ENCODE results near the gene BRAF.
"Not testable (repeated sequence)": the region's sequence is repeated elsewhere in the genome, so short reads cannot be mapped to it uniquely, and the experiment has no call there.

Gene BRAF

GRCh38 chr7:140676306-140676705 lies 248.4 kb downstream of the BRAF start:
- no peak for DNase-seq

- no peak for DNase-seq
Measured at GRCh38 chr7:140675726-140676125, 249.0 kb downstream of the BRAF start.

GRCh38 chr7:140674899-140675701 lies 249.6 kb downstream of the BRAF start:
- DNase-seq: no peak

- peak; percentile 76 for DNase-seq
Measured at GRCh38 chr7:140674356-140674800, 250.4 kb downstream of the BRAF start.

- DNase-seq: no peak
Measured at GRCh38 chr7:140673774-140674155, 251.0 kb downstream of the BRAF start.

- peak; percentile 28 for DNase-seq
Measured at GRCh38 chr7:140673063-140673773, 251.5 kb downstream of the BRAF start.

GRCh38 chr7:140672382-140673062 lies 252.2 kb downstream of the BRAF start, which contains the start of gene ADCK2:
Gene ADCK2 (plus strand): TSS chr7:140672945. CDS start chr7:140673331, 386 bp downstream.
- DNase-seq: peak; percentile 9

GRCh38 chr7:140671966-140672365 lies 252.8 kb downstream of the BRAF start:
- DNase-seq: no peak

GRCh38 chr7:140670343-140670935 lies 254.3 kb downstream of the BRAF start:
- DNase-seq: no peak

GRCh38 chr7:140669862-140670261 lies 254.9 kb downstream of the BRAF start:
- not testable (repeated sequence) for DNase-seq

- DNase-seq: no peak
Measured at GRCh38 chr7:140669352-140669751, 255.4 kb downstream of the BRAF start.
